BE2C (cell line): ENCODE measurements around the gene GOLGA3.
"Not testable (repeated sequence)": the region's sequence is repeated elsewhere in the genome, so short reads cannot be mapped to it uniquely, and the experiment has no call there.

Experiments
- DNase-seq: peaks from one replicate; pipeline ENCODE4 v3.0.0-alpha.2; 2020
- H3K27me3 ChIP-seq: fragments of 250-450 bp; sonication (Bioruptor Pico); 2 replicates; pipeline ENCODE4 v1.5.1; 2020; ENCODE audit warnings: mild to moderate bottlenecking
- H3K36me3 ChIP-seq: fragments of 250-450 bp; sonication (Bioruptor Pico); 2 replicates; pipeline ENCODE4 v1.5.1; 2020; ENCODE audit warnings: mild to moderate bottlenecking
- H3K4me1 ChIP-seq: fragments of 250-450 bp; sonication (Bioruptor Pico); 2 replicates; pipeline ENCODE4 v1.5.1; 2020
- H3K4me3 ChIP-seq: 2 replicates; pipeline ENCODE4 v1.5.1; 2011; ENCODE audit warnings: low read depth, low read length
- H3K9me3 ChIP-seq: fragments of 250-450 bp; sonication (Bioruptor Pico); 2 replicates; pipeline ENCODE4 v1.5.1; 2020
- CTCF ChIP-seq: IDR thresholded peaks from 2 replicates; pipeline ENCODE4 v1.5.1; 2012; ENCODE audit warnings: mild to moderate bottlenecking, low read depth, low read length

Gene GOLGA3

DNA sequence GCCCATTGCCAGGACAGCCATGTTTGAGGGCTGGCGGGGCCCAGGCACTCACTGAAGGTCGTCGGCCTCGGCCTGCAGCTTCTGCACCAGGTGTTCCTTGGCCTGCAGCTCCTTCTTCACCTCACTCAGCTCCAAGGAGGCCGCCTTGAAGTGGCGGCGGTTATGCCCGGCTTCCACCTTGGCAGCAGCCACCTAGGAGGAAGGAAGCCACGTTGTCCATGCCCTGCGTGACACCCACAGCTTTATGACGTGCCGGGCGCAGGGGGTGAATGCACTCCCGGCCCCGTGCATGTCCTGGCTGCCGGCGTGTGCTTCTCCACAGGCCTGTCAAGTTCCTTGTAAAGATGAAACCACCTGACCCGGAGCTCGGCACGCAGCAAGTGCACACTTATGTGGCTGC lies 51.1 kb downstream of the GOLGA3 start:
- H3K9me3 ChIP-seq = no peaks in the 10 kb centered on the region
- no peak overlapping the region for H3K4me3 ChIP-seq
- no peaks in the 10 kb centered on the region for H3K27me3 ChIP-seq
- no peaks in the 10 kb centered on the region for H3K4me1 ChIP-seq
- H3K36me3 ChIP-seq = peaks cover 72% of the 10 kb centered on the region
- no peak for DNase-seq
- no peak for TF ChIP-seq CTCF

DNA sequence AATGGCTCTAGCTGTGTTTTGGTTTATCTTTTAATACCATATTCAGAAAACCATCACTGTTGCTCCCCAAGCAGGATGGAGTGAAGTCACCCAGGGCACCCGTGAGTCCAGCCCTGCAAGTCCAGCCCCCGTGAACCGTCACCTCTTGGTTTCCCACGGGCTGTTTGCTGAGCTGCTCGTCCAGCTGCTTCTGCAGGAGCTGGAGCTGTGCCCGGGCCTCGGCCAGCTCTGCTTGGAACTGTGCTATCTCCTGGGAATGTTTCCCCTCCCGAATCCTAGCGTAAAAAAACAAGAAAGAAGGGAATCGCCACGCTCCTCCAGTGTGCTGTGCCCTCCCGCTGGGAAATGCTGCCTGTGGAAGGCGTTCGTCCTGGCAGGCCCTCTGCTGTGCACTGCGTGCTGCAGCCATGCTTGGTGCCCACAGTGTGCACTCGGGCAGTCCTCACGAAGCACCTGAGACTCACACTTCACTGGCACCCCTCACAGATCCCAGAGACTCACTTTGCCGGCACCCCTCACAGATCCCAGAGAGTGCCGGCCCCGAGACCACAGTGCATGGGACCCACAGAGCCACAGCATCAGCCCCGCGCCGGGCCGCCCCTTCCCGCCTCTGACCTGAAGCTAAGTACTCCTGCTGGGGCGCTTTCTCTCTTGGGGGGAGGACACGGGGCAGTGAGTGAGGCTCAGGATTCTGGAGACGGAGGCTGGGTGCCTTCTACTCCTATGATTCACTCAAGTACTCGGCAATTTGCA lies 51.7 kb downstream of the GOLGA3 start:
- no peak for DNase-seq
- no peaks in the 10 kb centered on the region for H3K9me3 ChIP-seq
- H3K36me3 ChIP-seq = peaks cover 68% of the 10 kb centered on the region
- TF ChIP-seq CTCF = no peak
- no peak overlapping the region for H3K4me3 ChIP-seq
- no peaks in the 10 kb centered on the region for H3K27me3 ChIP-seq
- no peaks in the 10 kb centered on the region for H3K4me1 ChIP-seq

- not testable (repeated sequence) for H3K27me3 ChIP-seq, H3K9me3 ChIP-seq, DNase-seq, H3K4me1 ChIP-seq, H3K4me3 ChIP-seq
- peaks cover 64% of the 10 kb centered on the region for H3K36me3 ChIP-seq
Measured at GRCh38 chr12:132776230-132776625, 52.4 kb downstream of the GOLGA3 start.

- no peak for TF ChIP-seq CTCF
- Histone ChIP-seq H3K9me3 (no peaks in the 10 kb centered on the region), H3K4me3 (no peak overlapping the region), H3K27me3 (no peaks in the 10 kb centered on the region), H3K4me1 (no peaks in the 10 kb centered on the region), H3K36me3 (peaks cover 63% of the 10 kb centered on the region)
- DNase-seq = no peak
Measured at GRCh38 chr12:132775502-132776229, 53.0 kb downstream of the GOLGA3 start.

- no peak for DNase-seq
- no peaks in the 10 kb centered on the region for H3K4me1 ChIP-seq
- no peaks in the 10 kb centered on the region for H3K9me3 ChIP-seq
- H3K27me3 ChIP-seq = no peaks in the 10 kb centered on the region
- no peak for TF ChIP-seq CTCF
- peaks cover 57% of the 10 kb centered on the region for H3K36me3 ChIP-seq
- H3K4me3 ChIP-seq = no peak overlapping the region
Measured at GRCh38 chr12:132774646-132775275, 53.9 kb downstream of the GOLGA3 start.

DNA sequence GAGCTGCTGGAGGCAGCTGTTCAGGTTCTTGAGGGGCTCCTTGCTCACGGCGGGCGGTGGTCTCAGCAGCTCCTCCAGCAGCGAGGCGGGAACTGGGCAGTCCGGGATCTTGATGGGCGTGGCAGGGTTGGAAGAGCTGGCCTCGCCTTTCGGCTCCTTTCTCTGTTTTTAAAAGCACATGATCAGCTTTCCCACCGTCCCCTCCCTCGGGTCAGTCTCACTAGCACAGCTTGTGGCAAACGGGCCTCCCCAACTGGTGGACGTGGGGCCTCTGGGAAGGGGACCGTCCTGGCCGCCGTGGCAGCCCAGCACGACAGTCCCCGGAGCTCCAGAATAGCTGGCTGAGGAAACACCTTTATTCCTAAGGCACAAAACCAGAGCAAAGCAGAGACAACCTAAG lies 54.5 kb downstream of the GOLGA3 start:
- H3K36me3 ChIP-seq = peaks cover 53% of the 10 kb centered on the region
- H3K9me3 ChIP-seq = no peaks in the 10 kb centered on the region
- no peaks in the 10 kb centered on the region for H3K27me3 ChIP-seq
- no peak overlapping the region for H3K4me3 ChIP-seq
- no peaks in the 10 kb centered on the region for H3K4me1 ChIP-seq
- no peak for DNase-seq
- no peak for TF ChIP-seq CTCF
